Kidney glomerular epithelial cell (primary cell): ENCODE data around the gene OR2T4.

ENCODE experiments used
- DNase-seq: peaks from one replicate; lab custom pipeline; 2025; lab: John Stamatoyannopoulos, UW

Gene OR2T4

GRCh38 chr1:248361121-248361715 is at the start of gene OR2T4:
OR2T4 (plus strand) TSS chr1:248361665; CDS start chr1:248361665, 0 bp downstream.
- DNase-seq, result no peak

- no peak for DNase-seq
These were observed 44.7 kb upstream of the OR2T4 start for GRCh38 chr1:248316796-248317195.

GRCh38 chr1:248324468-248324867 is 37.0 kb upstream of the OR2T4 start, which contains the start of gene OR2M7:
OR2M7 (minus strand) TSS chr1:248324568; CDS start chr1:248324568, 0 bp downstream.
- DNase-seq, result no peak

GRCh38 chr1:248343451-248343850 is 18.0 kb upstream of the OR2T4 start:
- DNase-seq, result no peak

GRCh38 chr1:248348475-248348874 is 13.0 kb upstream of the OR2T4 start, which contains the start of gene OR14C36:
OR14C36 (plus strand) TSS chr1:248348775; CDS start chr1:248348775, 0 bp downstream.
- DNase-seq, result no peak

- no peak for DNase-seq
These were observed 2.0 kb upstream of the OR2T4 start for GRCh38 chr1:248359415-248359814.

- no peak for DNase-seq
These were observed 5.1 kb downstream of the OR2T4 start for GRCh38 chr1:248366609-248367008.

GRCh38 chr1:248372394-248372793 is 10.9 kb downstream of the OR2T4 start:
- DNase-seq, result no peak

GRCh38 chr1:248373761-248374160 is 12.3 kb downstream of the OR2T4 start:
- no peak for DNase-seq

GRCh38 chr1:248375446-248375845 is 14.0 kb downstream of the OR2T4 start, which contains the start of gene OR2T6:
OR2T6 (plus strand) TSS chr1:248375746; CDS start chr1:248387609, 11,863 bp downstream.
- no peak for DNase-seq

- no peak for DNase-seq
These were observed 15.5 kb downstream of the OR2T4 start for GRCh38 chr1:248376916-248377315.

- DNase-seq, result no peak
These were observed 19.4 kb downstream of the OR2T4 start for GRCh38 chr1:248380854-248381253.

GRCh38 chr1:248388426-248388825 is 27.0 kb downstream of the OR2T4 start:
- no peak for DNase-seq

- DNase-seq, result no peak
These were observed 31.6 kb downstream of the OR2T4 start for GRCh38 chr1:248393050-248393449.

GRCh38 chr1:248402748-248403147 is 41.3 kb downstream of the OR2T4 start, which contains the start of gene OR2T1:
OR2T1 (plus strand) TSS chr1:248403048; CDS start chr1:248406148, 3,100 bp downstream.
- DNase-seq, result no peak

- no peak for DNase-seq
These were observed 42.6 kb downstream of the OR2T4 start for GRCh38 chr1:248404024-248404423.

- DNase-seq, result no peak
These were observed 45.5 kb downstream of the OR2T4 start for GRCh38 chr1:248406721-248407692.
